Tibial nerve (tissue), 4 donors: ENCODE data around the gene LRCOL1. TPM values are rescaled to one million over a fixed set of nuclear protein-coding genes. Genes with fewer than 3 reads are reported as not detected.
A peak's percentile ranks its signal among the peaks of the same experiment; 100 is the strongest.

Experiments
- DNase-seq, 2 donors: peaks; one replicate each; pipeline ENCODE4 v3.0.0-alpha.2; 2019; ENCODE audit warnings: low spot score in 2 of 2
- H3K27ac ChIP-seq, 4 donors: fragments of 200-600 bp; sonication (generic) in 3 of 4; one replicate each; pipeline ENCODE4 v1.5.1; 2017 to 2019; ENCODE audit warnings: mild to moderate bottlenecking in 1 of 4
- H3K27me3 ChIP-seq, 2 donors: fragments of 200-600 bp; sonication (generic) in 1 of 2; one replicate each; pipeline versions ENCODE4 v1.5.1 to v1.6.0; 2017 to 2019
- H3K36me3 ChIP-seq, 3 donors: fragments of 200-600 bp; sonication (generic); one replicate each; pipeline ENCODE4 v1.5.1; 2018 to 2019
- H3K4me1 ChIP-seq, 4 donors: fragments of 200-600 bp; sonication (generic) in 3 of 4; one replicate each; pipeline ENCODE4 v1.5.1; 2017 to 2019
- H3K4me3 ChIP-seq, 4 donors: fragments of 200-600 bp; sonication (generic) in 3 of 4; one replicate each; pipeline ENCODE4 v1.5.1; 2017 to 2019; ENCODE audit warnings: mild to moderate bottlenecking in 1 of 4, moderate library complexity in 1 of 4
- H3K9me3 ChIP-seq, 4 donors: fragments of 200-600 bp; sonication (generic) in 3 of 4; one replicate each; pipeline ENCODE4 v1.5.1; 2017 to 2019
- CTCF ChIP-seq, 5 experiments: fragments of 200-600 bp in 3 of 5; fragments of 450-650 bp in 2 of 5; sonication (generic) in 3 of 5; IDR thresholded peaks; one replicate each; pipeline ENCODE4 v1.5.1; 2016 to 2019; ENCODE audit warnings: antibody characterized with exemption in 5 of 5, mild to moderate bottlenecking in 3 of 5, moderate library complexity in 2 of 5
- EP300 ChIP-seq, 2 donors: sonication (generic); formaldehyde crosslinking; IDR thresholded peaks; one replicate each; pipeline ENCODE4 v1.6.1; 2017; ENCODE audit warnings: antibody characterized with exemption in 2 of 2, mild to moderate bottlenecking in 1 of 2
- POLR2A ChIP-seq, 2 donors: fragments of 450-650 bp; IDR thresholded peaks; one replicate each; pipeline ENCODE4 v1.6.1; 2017; ENCODE audit warnings: antibody characterized with exemption in 2 of 2, mild to moderate bottlenecking in 2 of 2, moderate library complexity in 2 of 2
- WGBS, 2 donors: methylation state at CpG; one replicate each; pipeline ENCODE4 v1.1.5; 2018; 5-methylcytosine and 5-hydroxymethylcytosine counted together
- total RNA-seq, 4 donors: library from RNA; depleted of rRNA; stranded (reverse); fragments of >200 nt; gene quantifications; one replicate each; pipeline ENCODE4 v1.1.0, GENCODE V29; 2016

LRCOL1 gene
- total RNA-seq, 4 donors from 2014 or later, result not detected

GRCh38 chr12:132641811-132642650 is 31.6 kb upstream of the LRCOL1 start:
- no peak for DNase-seq
- Histone ChIP-seq H3K27ac (no peak overlapping the region), H3K36me3 (peaks cover 0 to 84% (median 12%) of the 10 kb centered on the region in 3 donors), H3K4me3 (no peak overlapping the region), H3K27me3 (no peaks in the 10 kb centered on the region), H3K9me3 (no peaks in the 10 kb centered on the region), H3K4me1 (peaks cover 0 to 8% (median 0%) of the 10 kb centered on the region in 4 donors)
- TF ChIP-seq CTCF (IDR thresholded peaks at IDR 0.05), result no peak
- no peak for TF ChIP-seq POLR2A (IDR thresholded peaks at IDR 0.05)
- TF ChIP-seq EP300 (IDR thresholded peaks at IDR 0.05), result no peak
- WGBS, 2 donors, result 93% methylated on average over 23 to 28 of the region's 28 CpGs

- Histone ChIP-seq H3K9me3 (no peaks in the 10 kb centered on the region), H3K27me3 (no peaks in the 10 kb centered on the region), H3K36me3 (peaks cover 0 to 84% (median 12%) of the 10 kb centered on the region in 3 donors), H3K27ac (no peak overlapping the region), H3K4me3 (no peak overlapping the region), H3K4me1 (peaks cover 0 to 8% (median 0%) of the 10 kb centered on the region in 4 donors)
- no peak for DNase-seq
- TF ChIP-seq CTCF (IDR thresholded peaks at IDR 0.05) (no peak), POLR2A (IDR thresholded peaks at IDR 0.05) (no peak), EP300 (IDR thresholded peaks at IDR 0.05) (no peak)
- WGBS, 2 donors, result 71 to 82% methylated on average over 6 to 10 of the region's 10 CpGs
Observed at GRCh38 chr12:132640936-132641335, 30.6 kb upstream of the LRCOL1 start.

GRCh38 chr12:132639956-132640520 is 29.7 kb upstream of the LRCOL1 start:
- no peaks in the 10 kb centered on the region for H3K9me3 ChIP-seq
- H3K27ac ChIP-seq, result no peak overlapping the region
- 85 to 91% methylated on average over 12 of the region's 12 CpGs for WGBS, 2 donors
- no peaks in the 10 kb centered on the region for H3K27me3 ChIP-seq
- peaks cover 0 to 86% (median 12%) of the 10 kb centered on the region in 3 donors for H3K36me3 ChIP-seq
- DNase-seq, result no peak
- TF ChIP-seq POLR2A (IDR thresholded peaks at IDR 0.05), result no peak
- no peak for TF ChIP-seq EP300 (IDR thresholded peaks at IDR 0.05)
- no peak for TF ChIP-seq CTCF (IDR thresholded peaks at IDR 0.05)
- peaks cover 0 to 8% (median 0%) of the 10 kb centered on the region in 4 donors for H3K4me1 ChIP-seq
- H3K4me3 ChIP-seq, result no peak overlapping the region

- Histone ChIP-seq H3K36me3 (peaks cover 0 to 97% (median 12%) of the 10 kb centered on the region in 3 donors), H3K4me1 (peaks cover 0 to 8% (median 0%) of the 10 kb centered on the region in 4 donors), H3K27me3 (no peaks in the 10 kb centered on the region), H3K9me3 (no peaks in the 10 kb centered on the region), H3K4me3 (no peak overlapping the region), H3K27ac (peak overlapping the region in 2 of 4 donors; percentile 3 to 43)
- TF ChIP-seq CTCF (IDR thresholded peaks at IDR 0.05) (peak in 3 of 5 experiments; percentile 38 to 61 (median 51)), EP300 (IDR thresholded peaks at IDR 0.05) (peak in 1 of 2 donors; percentile 17), POLR2A (IDR thresholded peaks at IDR 0.05) (no peak)
- 71 to 73% methylated on average over 25 of the region's 25 CpGs for WGBS, 2 donors
- DNase-seq, result peak; percentile 33 to 51
Observed at GRCh38 chr12:132638541-132639408, 28.4 kb upstream of the LRCOL1 start.
